ENCODE data around the gene GNG4.

The GNG4 gene

GRCh38 chr1:235584973-235585372, 64.6 kb downstream of the GNG4 start:
- H3K27me3 ChIP-seq (ENCODE audit: low read depth, low read length) = peaks cover 39% of the 10 kb centered on the region
- H3K9me3 ChIP-seq (ENCODE audit: insufficient read depth, low read length) = peaks cover 15% of the 10 kb centered on the region
- H3K9ac ChIP-seq (ENCODE audit: low read length) = no peak overlapping the region
- H2AFZ ChIP-seq (ENCODE audit: low read depth, low read length) = no peak overlapping the region
- no peaks in the 10 kb centered on the region for H4K20me1 ChIP-seq (ENCODE audit: insufficient read depth, low read length)
- TF ChIP-seq CTCF (IDR thresholded peaks at IDR 0.05; ENCODE audit: low read depth, low read length) = no peak
- no peak for TF ChIP-seq EZH2phosphoT487 (IDR thresholded peaks at IDR 0.05; ENCODE audit: low read depth)
- H3K4me1 ChIP-seq (ENCODE audit: low read length) = no peaks in the 10 kb centered on the region
- H3K27ac ChIP-seq (ENCODE audit: low read length) = no peak overlapping the region
- no peaks in the 10 kb centered on the region for H3K79me2 ChIP-seq (ENCODE audit: low read length)
- H3K4me3 ChIP-seq (ENCODE audit: low read length) = no peak overlapping the region
- H3K4me2 ChIP-seq (ENCODE audit: low read length) = no peak overlapping the region
- no peaks in the 10 kb centered on the region for H3K36me3 ChIP-seq (replicated peaks; ENCODE audit: low read depth, low read length)

GRCh38 chr1:235583511-235584001, 66.0 kb downstream of the GNG4 start:
- H3K27ac ChIP-seq (ENCODE audit: low read length) = no peak overlapping the region
- H2AFZ ChIP-seq (ENCODE audit: low read depth, low read length) = no peak overlapping the region
- H3K4me3 ChIP-seq (ENCODE audit: low read length) = no peak overlapping the region
- peaks cover 39% of the 10 kb centered on the region for H3K27me3 ChIP-seq (ENCODE audit: low read depth, low read length)
- H3K4me2 ChIP-seq (ENCODE audit: low read length) = no peak overlapping the region
- TF ChIP-seq EZH2phosphoT487 (IDR thresholded peaks at IDR 0.05; ENCODE audit: low read depth) = no peak
- peak; percentile 29 for TF ChIP-seq CTCF (IDR thresholded peaks at IDR 0.05; ENCODE audit: low read depth, low read length)
- no peaks in the 10 kb centered on the region for H4K20me1 ChIP-seq (ENCODE audit: insufficient read depth, low read length)
- H3K9ac ChIP-seq (ENCODE audit: low read length) = no peak overlapping the region
- H3K36me3 ChIP-seq (replicated peaks; ENCODE audit: low read depth, low read length) = no peaks in the 10 kb centered on the region
- H3K4me1 ChIP-seq (ENCODE audit: low read length) = no peaks in the 10 kb centered on the region
- H3K79me2 ChIP-seq (ENCODE audit: low read length) = no peaks in the 10 kb centered on the region
- H3K9me3 ChIP-seq (ENCODE audit: insufficient read depth, low read length) = peaks cover 2% of the 10 kb centered on the region; the same call in 1 of the 2 replicates

DNA sequence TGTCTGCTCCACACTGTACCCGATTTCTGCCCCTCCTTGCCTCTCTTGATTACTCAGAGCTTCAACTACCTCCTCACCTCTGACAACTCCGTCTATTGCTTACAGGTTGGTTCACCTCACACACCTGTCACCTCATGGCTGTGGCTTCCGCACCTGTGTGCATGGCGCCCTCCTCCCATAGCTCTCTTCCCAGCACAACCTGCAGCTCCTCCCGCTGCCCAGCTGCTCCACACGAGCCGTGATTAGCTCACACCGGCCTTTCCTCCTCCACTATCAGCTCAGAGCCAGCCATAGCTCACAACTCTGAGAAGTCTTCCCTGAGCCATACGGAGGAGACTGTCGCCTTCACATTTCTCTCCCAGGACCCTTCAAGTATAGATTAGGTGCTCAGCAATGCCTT, 67.5 kb downstream of the GNG4 start:
- no peaks in the 10 kb centered on the region for H3K4me1 ChIP-seq (ENCODE audit: low read length)
- H3K4me3 ChIP-seq (ENCODE audit: low read length) = no peak overlapping the region
- no peaks in the 10 kb centered on the region for H4K20me1 ChIP-seq (ENCODE audit: insufficient read depth, low read length)
- no peaks in the 10 kb centered on the region for H3K36me3 ChIP-seq (replicated peaks; ENCODE audit: low read depth, low read length)
- no peaks in the 10 kb centered on the region for H3K79me2 ChIP-seq (ENCODE audit: low read length)
- H3K9me3 ChIP-seq (ENCODE audit: insufficient read depth, low read length) = no peaks in the 10 kb centered on the region
- peaks cover 39% of the 10 kb centered on the region for H3K27me3 ChIP-seq (ENCODE audit: low read depth, low read length)
- no peak overlapping the region for H3K9ac ChIP-seq (ENCODE audit: low read length)
- TF ChIP-seq CTCF (IDR thresholded peaks at IDR 0.05; ENCODE audit: low read depth, low read length) (no peak), EZH2phosphoT487 (IDR thresholded peaks at IDR 0.05; ENCODE audit: low read depth) (no peak)
- H3K27ac ChIP-seq (ENCODE audit: low read length) = no peak overlapping the region
- no peak overlapping the region for H3K4me2 ChIP-seq (ENCODE audit: low read length)
- no peak overlapping the region for H2AFZ ChIP-seq (ENCODE audit: low read depth, low read length)

GRCh38 chr1:235579891-235580290, 69.7 kb downstream of the GNG4 start:
- H3K36me3 ChIP-seq (replicated peaks; ENCODE audit: low read depth, low read length) = no peaks in the 10 kb centered on the region
- H3K4me3 ChIP-seq (ENCODE audit: low read length) = no peak overlapping the region
- H2AFZ ChIP-seq (ENCODE audit: low read depth, low read length) = no peak overlapping the region
- H3K4me2 ChIP-seq (ENCODE audit: low read length) = no peak overlapping the region
- H3K9ac ChIP-seq (ENCODE audit: low read length) = no peak overlapping the region
- TF ChIP-seq EZH2phosphoT487 (IDR thresholded peaks at IDR 0.05; ENCODE audit: low read depth) (no peak), CTCF (IDR thresholded peaks at IDR 0.05; ENCODE audit: low read depth, low read length) (no peak)
- H3K27me3 ChIP-seq (ENCODE audit: low read depth, low read length) = peaks cover 26% of the 10 kb centered on the region; the same call in 1 of the 2 replicates
- no peaks in the 10 kb centered on the region for H3K79me2 ChIP-seq (ENCODE audit: low read length)
- no peaks in the 10 kb centered on the region for H4K20me1 ChIP-seq (ENCODE audit: insufficient read depth, low read length)
- no peaks in the 10 kb centered on the region for H3K9me3 ChIP-seq (ENCODE audit: insufficient read depth, low read length)
- H3K27ac ChIP-seq (ENCODE audit: low read length) = no peak overlapping the region
- no peaks in the 10 kb centered on the region for H3K4me1 ChIP-seq (ENCODE audit: low read length)

All from OCI-LY3 (cell line).